SK-N-SH treated with all-trans-retinoic acid at 6 μM for 48 hours (cell line): ENCODE measurements around the gene SUSD5.

ENCODE experiments used
- ATAC-seq: fragments of 200-7000 bp; cut with Tn5 transposase; 3 replicates; pipeline ENCODE4 v1.9.1; 2020; ENCODE audit warnings: mild to moderate bottlenecking, moderate library complexity
- ARNTL ChIP-seq: fragments of 450-650 bp; formaldehyde crosslinking; IDR thresholded peaks from 2 replicates; pipeline ENCODE4 v1.5.0; 2020; ENCODE audit warnings: low read depth, mild to moderate bottlenecking, moderate library complexity, borderline replicate concordance
- BACH2 ChIP-seq: fragments of 250-450 bp; sonication (Bioruptor Pico); IDR thresholded peaks from 2 replicates; pipeline ENCODE4 v1.9.0; 2021; ENCODE audit warnings: mild to moderate bottlenecking, borderline replicate concordance
- CREB5 ChIP-seq: fragments of 250-450 bp; sonication (Bioruptor Pico); IDR thresholded peaks from 2 replicates; pipeline ENCODE4 v1.5.1; 2020; ENCODE audit warnings: low read depth, mild to moderate bottlenecking, moderate library complexity
- CSDC2 ChIP-seq: fragments of 250-450 bp; sonication (Bioruptor Pico); IDR thresholded peaks from 2 replicates; pipeline ENCODE4 v1.5.0; 2020; ENCODE audit warnings: mild to moderate bottlenecking, moderate library complexity
- CSRNP3 ChIP-seq: fragments of 250-450 bp; sonication (Bioruptor Pico); IDR thresholded peaks from 2 replicates; pipeline ENCODE4 v1.5.1; 2021; ENCODE audit warnings: mild to moderate bottlenecking, moderate library complexity
- ESRRG ChIP-seq: fragments of 250-450 bp; sonication (Bioruptor Pico); IDR thresholded peaks from 2 replicates; pipeline ENCODE4 v1.6.1; 2021; ENCODE audit warnings: mild to moderate bottlenecking
- GLIS3 ChIP-seq: fragments of 250-450 bp; sonication (Bioruptor Pico); IDR thresholded peaks from 2 replicates; pipeline ENCODE4 v1.5.0; 2020; ENCODE audit warnings: mild to moderate bottlenecking, moderate library complexity
- ISL1 ChIP-seq: fragments of 250-450 bp; sonication (Bioruptor Pico); IDR thresholded peaks from 2 replicates; pipeline ENCODE4 v2.1.2; 2022; ENCODE audit warnings: mild to moderate bottlenecking, moderate library complexity
- OSR1 ChIP-seq: fragments of 250-450 bp; sonication (Bioruptor Pico); IDR thresholded peaks from 2 replicates; pipeline ENCODE4 v1.8.0; 2022; ENCODE audit warnings: moderate library complexity, mild to moderate bottlenecking, inconsistent platforms
- PATZ1 ChIP-seq: fragments of 250-450 bp; sonication (Bioruptor Pico); IDR thresholded peaks from 2 replicates; pipeline ENCODE4 v1.8.0; 2020; ENCODE audit warnings: mild to moderate bottlenecking, moderate library complexity, borderline replicate concordance
- POU6F1 ChIP-seq: fragments of 250-450 bp; sonication (Bioruptor Pico); IDR thresholded peaks from 2 replicates; pipeline ENCODE4 v1.8.0; 2021; ENCODE audit warnings: low read depth, mild to moderate bottlenecking, moderate library complexity, borderline replicate concordance
- PPARA ChIP-seq: fragments of 250-450 bp; sonication (Bioruptor Pico); IDR thresholded peaks from 2 replicates; pipeline ENCODE4 v1.5.0; 2020; ENCODE audit warnings: mild to moderate bottlenecking, borderline replicate concordance
- RARB ChIP-seq: fragments of 250-450 bp; sonication (Bioruptor Pico); IDR thresholded peaks from 2 replicates; pipeline ENCODE4 v1.8.0; 2021; ENCODE audit warnings: mild to moderate bottlenecking, moderate library complexity
- SNAI2 ChIP-seq: fragments of 250-450 bp; sonication (Bioruptor Pico); IDR thresholded peaks from 2 replicates; pipeline ENCODE4 v1.5.0; 2020; ENCODE audit warnings: mild to moderate bottlenecking, moderate library complexity
- TCF4 ChIP-seq: fragments of 250-450 bp; sonication (Bioruptor Pico); IDR thresholded peaks from 2 replicates; pipeline ENCODE4 v1.8.0; 2021; ENCODE audit warnings: mild to moderate bottlenecking, moderate library complexity, borderline replicate concordance
- TOX ChIP-seq: fragments of 250-450 bp; sonication (Bioruptor Pico); IDR thresholded peaks from 2 replicates; pipeline ENCODE4 v1.8.0; 2021; ENCODE audit warnings: mild to moderate bottlenecking, moderate library complexity, borderline replicate concordance
- TSHZ2 ChIP-seq: fragments of 250-450 bp; sonication (Bioruptor Pico); IDR thresholded peaks from 2 replicates; pipeline ENCODE4 v1.5.0; 2020; ENCODE audit warnings: mild to moderate bottlenecking, moderate library complexity
- ZFP3 ChIP-seq: fragments of 250-450 bp; sonication (Bioruptor Pico); IDR thresholded peaks from 2 replicates; pipeline ENCODE4 v1.5.0; 2020; ENCODE audit warnings: mild to moderate bottlenecking, moderate library complexity
- ZFP30 ChIP-seq: fragments of 450-650 bp; formaldehyde crosslinking; IDR thresholded peaks from 2 replicates; pipeline ENCODE4 v1.5.0; 2022; ENCODE audit warnings: mild to moderate bottlenecking, moderate library complexity
- ZNF565 ChIP-seq: fragments of 450-650 bp; formaldehyde crosslinking; conservative IDR thresholded peaks from 2 replicates; pipeline ENCODE4 v1.5.0; 2020; ENCODE audit warnings: low read depth, mild to moderate bottlenecking, moderate library complexity
- ZNF70 ChIP-seq: fragments of 450-650 bp; formaldehyde crosslinking; IDR thresholded peaks from 2 replicates; pipeline ENCODE4 v1.5.0; 2020; ENCODE audit warnings: mild to moderate bottlenecking, moderate library complexity
- ZNF8 ChIP-seq: fragments of 450-650 bp; formaldehyde crosslinking; IDR thresholded peaks from 2 replicates; pipeline ENCODE4 v1.5.0; 2020; ENCODE audit warnings: mild to moderate bottlenecking, moderate library complexity

SUSD5 gene

GRCh38 chr3:33181229-33181628, 37.4 kb downstream of the SUSD5 start:
- ATAC-seq, result no peak
- TF ChIP-seq SNAI2 (CRISPR knock-in tag) (no peak), TCF4 (no peak), CSRNP3 (CRISPR knock-in tag) (no peak), POU6F1 (CRISPR knock-in tag) (no peak), ESRRG (CRISPR knock-in tag) (no peak), PATZ1 (CRISPR knock-in tag) (no peak), PPARA (CRISPR knock-in tag) (no peak), ZNF70 (CRISPR knock-in tag) (no peak), CREB5 (CRISPR knock-in tag) (no peak), ZNF565 (CRISPR knock-in tag) (no peak), ZFP3 (no peak), GLIS3 (CRISPR knock-in tag) (no peak), ISL1 (CRISPR knock-in tag) (no peak), ZFP30 (no peak), ARNTL (CRISPR knock-in tag) (no peak), TSHZ2 (CRISPR knock-in tag) (no peak), CSDC2 (CRISPR knock-in tag) (no peak), TOX (CRISPR knock-in tag) (no peak)
- TF ChIP-seq, all 23 proteins: peak for 0

- no peak for ATAC-seq
- TF ChIP-seq OSR1 (CRISPR knock-in tag) (no peak), ZNF8 (CRISPR knock-in tag) (no peak), BACH2 (CRISPR knock-in tag) (no peak), CSDC2 (CRISPR knock-in tag) (no peak), ZNF565 (CRISPR knock-in tag) (no peak), RARB (CRISPR knock-in tag) (no peak), ESRRG (CRISPR knock-in tag) (no peak), GLIS3 (CRISPR knock-in tag) (no peak), ZFP30 (no peak), ZFP3 (no peak), ARNTL (CRISPR knock-in tag) (no peak), POU6F1 (CRISPR knock-in tag) (no peak), TOX (CRISPR knock-in tag) (no peak)
Observed at GRCh38 chr3:33179132-33179531, 39.5 kb downstream of the SUSD5 start.
